GM18511 (cell line): ENCODE measurements around the gene PDE1C.
"Not testable (repeated sequence)": the region's sequence is repeated elsewhere in the genome, so short reads cannot be mapped to it uniquely, and the experiment has no call there.

ENCODE experiments used
- ATAC-seq: cut with Tn5 transposase; IDR thresholded peaks from one replicate; pipeline ENCODE4 v1.9.1; 2021; ENCODE audit warnings: mild to moderate bottlenecking, moderate library complexity; ENCODE audit not compliant: unreplicated experiment

The PDE1C gene

GRCh38 chr7:32070406-32071360, at the start of gene PDE1C:
Gene PDE1C, minus strand, starts transcription at chr7:32070407.
- ATAC-seq, result no peak

DNA sequence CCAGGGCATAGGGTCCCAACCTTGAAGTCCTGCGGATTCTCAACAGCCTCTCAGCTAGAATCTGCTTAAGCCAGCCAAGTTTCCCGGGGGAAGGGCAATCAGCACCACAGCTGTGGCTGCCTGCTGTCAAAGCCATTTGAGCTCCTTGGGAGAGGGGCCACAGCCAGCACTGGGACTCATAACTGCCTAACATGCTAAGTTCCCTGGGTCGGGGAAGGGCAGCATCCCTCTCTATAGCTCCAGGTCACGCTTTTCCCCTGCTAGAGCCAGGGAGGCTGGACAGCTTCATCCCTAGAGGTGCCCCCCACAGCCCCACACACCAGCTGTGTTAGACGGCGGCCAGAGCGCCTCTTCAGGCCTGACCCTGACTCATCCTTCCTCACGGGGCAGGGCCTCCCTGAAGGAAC, 49.6 kb upstream of the PDE1C start:
- ATAC-seq, result no peak

DNA sequence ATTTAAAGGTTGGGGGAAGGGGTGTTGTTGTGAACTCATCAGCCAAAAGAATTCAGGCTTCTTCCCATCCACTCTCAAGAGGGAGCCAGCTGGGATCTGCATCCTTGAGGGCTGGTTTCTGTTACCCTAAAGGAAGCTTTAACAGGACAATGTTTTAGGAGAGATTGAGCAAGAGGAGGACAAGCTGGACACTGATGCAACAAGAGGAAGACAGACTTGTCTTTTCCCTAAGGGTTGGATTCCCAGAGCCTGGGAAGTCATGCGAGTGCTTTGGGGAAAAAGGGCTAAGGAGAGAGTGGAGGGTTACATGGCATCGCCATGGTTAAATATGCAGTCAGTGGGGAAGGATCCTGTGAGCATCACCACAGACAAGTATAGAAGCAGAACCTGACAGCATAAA, 47.6 kb upstream of the PDE1C start:
- no peak for ATAC-seq

- no peak for ATAC-seq
Observed at GRCh38 chr7:32116436-32116835, 46.2 kb upstream of the PDE1C start.

DNA sequence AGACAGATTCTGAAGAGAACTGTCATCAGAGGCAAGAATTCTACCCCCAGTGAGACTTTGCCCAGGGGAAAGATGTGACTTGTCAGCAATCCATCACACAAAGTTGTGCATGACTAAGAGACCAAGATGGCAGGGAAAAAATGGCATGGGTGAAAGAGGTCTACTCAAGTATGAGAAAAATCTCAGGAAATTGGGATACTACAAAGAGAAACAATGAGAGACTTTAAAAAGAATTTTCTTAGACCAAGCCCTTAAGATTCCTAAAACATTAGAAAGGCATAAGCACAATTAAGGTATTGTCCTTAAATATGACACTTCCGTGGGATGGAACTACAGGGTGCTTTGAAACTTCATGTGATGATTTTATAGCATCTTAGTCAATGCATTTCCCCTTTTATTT, 45.6 kb upstream of the PDE1C start:
- no peak for ATAC-seq

DNA sequence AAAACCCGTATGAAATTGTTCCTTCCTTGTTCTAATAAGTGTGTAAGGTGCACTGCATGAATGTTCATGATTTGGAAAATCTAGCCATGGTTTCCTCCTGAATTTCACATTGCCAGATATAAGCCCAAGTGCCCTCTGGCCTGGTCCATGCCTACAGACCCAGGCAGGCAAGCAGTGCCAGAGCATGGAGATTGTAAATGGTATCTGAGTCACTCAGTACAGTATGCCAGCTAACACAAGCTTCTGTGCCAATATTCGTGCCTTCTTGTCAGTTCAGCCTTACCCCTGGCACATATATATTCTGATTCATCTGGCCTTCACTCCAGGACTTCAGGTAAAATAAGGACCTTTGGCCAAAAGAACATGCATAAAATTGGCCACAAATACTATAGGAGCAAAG, 38.4 kb upstream of the PDE1C start:
- ATAC-seq, result no peak

DNA sequence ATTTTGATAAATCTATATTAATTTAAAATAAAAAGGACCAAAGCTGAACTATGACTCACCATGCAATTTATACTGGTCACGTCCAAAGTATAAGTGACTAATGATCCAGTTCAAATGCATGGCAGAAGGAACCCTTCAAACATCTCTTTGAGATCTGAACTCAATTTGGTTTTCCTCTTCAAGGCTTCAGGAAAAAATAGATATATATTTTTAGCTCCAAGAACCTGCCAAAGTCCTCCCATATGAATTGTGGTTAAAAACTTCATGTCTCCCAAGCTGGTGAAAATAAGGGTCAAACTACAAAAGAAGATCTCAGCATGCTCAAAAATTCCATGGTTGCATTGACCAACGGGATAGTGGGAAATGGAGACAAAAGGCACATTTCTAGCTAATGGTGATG, 34.6 kb upstream of the PDE1C start:
- no peak for ATAC-seq

- ATAC-seq, result no peak
Observed at GRCh38 chr7:32103361-32103760, 33.2 kb upstream of the PDE1C start.

DNA sequence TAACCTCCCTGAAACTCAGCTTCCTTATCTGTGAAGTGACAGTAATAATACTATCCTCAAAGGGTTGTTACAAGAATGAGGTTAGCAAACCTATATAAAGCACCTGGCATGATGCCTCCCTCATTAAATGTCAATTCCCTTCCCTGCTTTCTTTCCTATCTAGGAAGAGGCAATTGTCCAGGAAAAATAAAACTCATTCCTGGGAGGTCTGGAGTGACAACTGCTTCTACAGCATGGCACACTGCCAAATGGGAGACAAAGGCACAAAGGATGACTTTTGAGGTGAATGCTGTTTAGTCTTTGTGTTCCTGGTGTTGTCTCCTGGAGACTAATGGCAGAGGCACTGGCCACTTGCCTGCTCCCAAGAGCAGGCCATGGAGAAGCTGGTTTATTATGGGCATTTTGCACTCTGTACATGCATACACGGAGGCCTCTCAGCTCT, 32.2 kb upstream of the PDE1C start:
- no peak for ATAC-seq

DNA sequence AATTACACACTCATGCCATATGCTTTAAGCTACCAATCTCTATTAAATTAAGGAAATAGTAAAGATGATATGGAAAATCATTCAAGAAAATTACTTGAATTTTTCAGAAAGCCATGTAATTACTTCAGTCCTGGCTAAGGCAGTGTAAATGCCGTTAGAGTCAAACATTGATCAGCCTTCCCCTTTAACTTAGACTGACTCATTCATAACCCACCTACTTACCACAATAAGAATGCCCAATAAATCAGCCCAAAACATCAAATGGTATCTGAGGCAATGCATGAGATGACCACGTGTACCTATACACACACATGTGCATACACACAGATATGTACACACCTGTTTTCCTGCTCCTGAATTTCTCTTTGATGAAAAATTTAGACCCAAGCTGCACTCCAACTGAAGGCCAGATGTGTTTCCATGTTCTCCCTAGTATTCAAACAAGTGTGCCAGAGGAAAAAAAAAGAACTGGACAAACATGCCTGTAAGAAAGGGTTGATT, 30.2 kb upstream of the PDE1C start:
- ATAC-seq, result no peak

- ATAC-seq, result no peak
Observed at GRCh38 chr7:32094516-32094915, 24.3 kb upstream of the PDE1C start.

GRCh38 chr7:32093415-32094408, 23.5 kb upstream of the PDE1C start:
- ATAC-seq, result no peak

DNA sequence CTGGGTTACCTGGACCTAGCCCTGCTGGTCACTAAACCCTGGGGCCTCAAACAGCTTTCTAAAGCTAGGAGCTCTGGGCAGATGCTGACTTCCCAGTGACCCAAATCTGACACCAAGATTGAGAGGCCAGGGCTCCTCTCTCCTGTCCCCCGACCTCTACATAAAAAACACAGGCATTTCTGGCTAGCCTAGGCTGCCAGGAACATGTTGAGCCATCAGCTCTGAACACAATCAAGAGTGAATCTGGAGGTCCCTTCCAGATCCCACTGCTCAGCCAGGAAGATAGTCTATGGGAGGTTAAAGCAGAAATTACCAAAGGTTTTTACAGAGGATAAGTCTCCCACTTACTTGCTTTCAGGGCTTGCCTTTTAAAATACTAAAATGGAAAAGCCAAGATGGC, 22.1 kb upstream of the PDE1C start:
- no peak for ATAC-seq

- ATAC-seq, result no peak
Observed at GRCh38 chr7:32091608-32092210, 21.5 kb upstream of the PDE1C start.

DNA sequence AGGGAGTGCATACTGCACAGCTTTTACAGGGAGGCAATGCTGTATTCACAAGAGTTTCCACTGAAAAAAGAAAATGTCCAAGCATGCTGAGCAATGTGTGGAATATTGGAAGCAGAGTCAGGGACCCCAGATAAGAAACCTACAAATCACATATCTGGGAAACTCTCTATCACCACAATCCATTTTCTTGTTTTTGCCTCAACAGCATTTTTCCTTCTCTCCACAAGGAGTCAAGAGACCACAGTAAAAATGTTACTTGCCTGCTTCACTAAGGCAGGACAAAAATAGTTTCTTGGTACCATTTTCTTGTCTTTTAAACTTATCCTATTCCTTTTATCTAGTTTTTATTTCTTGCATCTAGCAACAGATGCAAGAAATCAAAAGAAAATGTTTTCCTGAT, 19.5 kb upstream of the PDE1C start:
- no peak for ATAC-seq

GRCh38 chr7:32089256-32089655, 19.0 kb upstream of the PDE1C start:
- ATAC-seq, result no peak

- no peak for ATAC-seq
Observed at GRCh38 chr7:32088451-32088881, 18.3 kb upstream of the PDE1C start.

GRCh38 chr7:32079510-32079909, 9.3 kb upstream of the PDE1C start:
- no peak for ATAC-seq

GRCh38 chr7:32078824-32079223, 8.6 kb upstream of the PDE1C start:
- no peak for ATAC-seq

GRCh38 chr7:32077806-32078205, 7.6 kb upstream of the PDE1C start:
- ATAC-seq, result no peak

GRCh38 chr7:32076802-32077201, 6.6 kb upstream of the PDE1C start:
- not testable (repeated sequence) for ATAC-seq
